GM19328 (cell line): ENCODE results near the gene UPK3BL1.
"Not testable (repeated sequence)": the region's sequence is repeated elsewhere in the genome, so short reads cannot be mapped to it uniquely, and the experiment has no call there.

Source experiments
- ATAC-seq: cut with Tn5 transposase; IDR thresholded peaks from one replicate; pipeline ENCODE4 v1.9.1; 2021; ENCODE audit warnings: mild to moderate bottlenecking, moderate library complexity; ENCODE audit not compliant: unreplicated experiment

The UPK3BL1 gene, protein sequence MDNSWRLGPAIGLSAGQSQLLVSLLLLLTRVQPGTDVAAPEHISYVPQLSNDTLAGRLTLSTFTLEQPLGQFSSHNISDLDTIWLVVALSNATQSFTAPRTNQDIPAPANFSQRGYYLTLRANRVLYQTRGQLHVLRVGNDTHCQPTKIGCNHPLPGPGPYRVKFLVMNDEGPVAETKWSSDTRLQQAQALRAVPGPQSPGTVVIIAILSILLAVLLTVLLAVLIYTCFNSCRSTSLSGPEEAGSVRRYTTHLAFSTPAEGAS

DNA sequence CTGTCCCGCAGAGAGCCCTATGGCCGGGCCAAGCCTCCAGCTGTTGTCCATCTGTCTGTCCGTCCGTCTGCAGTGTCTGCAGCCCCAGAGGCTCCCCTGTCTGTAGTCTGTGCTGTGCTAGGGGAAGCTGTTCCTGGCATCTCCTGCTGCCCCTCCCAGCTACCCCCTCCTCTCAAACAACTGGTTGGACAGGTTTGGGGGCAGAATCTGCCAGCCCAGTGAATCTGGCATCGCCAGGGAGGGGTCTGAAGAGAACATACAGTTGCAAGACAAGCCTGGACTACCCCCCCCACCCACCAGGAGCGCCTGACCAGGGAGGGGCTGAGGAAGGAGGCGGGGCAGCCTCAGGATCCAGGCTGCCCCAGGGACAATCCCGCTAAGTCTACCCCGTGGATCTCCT is at the start of gene UPK3BL1:
Gene UPK3BL1, minus strand, starts transcription at position 101 of the 400 bp plus-strand sequence. Its CDS starts 50 bp downstream, at position 51.
- ATAC-seq: not testable (repeated sequence)

DNA sequence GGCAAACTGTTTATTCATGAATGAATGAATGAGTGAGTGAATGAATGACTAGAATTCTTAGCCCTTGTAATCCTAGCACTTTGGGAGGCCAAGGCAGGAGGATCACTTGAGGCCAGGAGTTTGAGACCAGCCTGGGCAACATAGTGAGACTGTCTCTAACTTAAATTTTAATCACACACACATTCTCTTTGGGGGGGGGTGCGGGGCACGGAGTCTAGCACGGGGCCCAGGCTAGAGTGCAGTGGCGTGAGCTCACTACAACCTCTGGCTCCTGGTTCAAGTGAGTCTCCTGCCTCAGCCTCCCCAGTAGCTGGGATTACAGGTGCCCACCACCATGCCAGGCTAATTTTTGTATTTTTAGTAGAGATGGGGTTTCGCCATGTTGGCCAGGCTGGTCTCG is 48.0 kb upstream of the UPK3BL1 start:
- ATAC-seq: not testable (repeated sequence)

DNA sequence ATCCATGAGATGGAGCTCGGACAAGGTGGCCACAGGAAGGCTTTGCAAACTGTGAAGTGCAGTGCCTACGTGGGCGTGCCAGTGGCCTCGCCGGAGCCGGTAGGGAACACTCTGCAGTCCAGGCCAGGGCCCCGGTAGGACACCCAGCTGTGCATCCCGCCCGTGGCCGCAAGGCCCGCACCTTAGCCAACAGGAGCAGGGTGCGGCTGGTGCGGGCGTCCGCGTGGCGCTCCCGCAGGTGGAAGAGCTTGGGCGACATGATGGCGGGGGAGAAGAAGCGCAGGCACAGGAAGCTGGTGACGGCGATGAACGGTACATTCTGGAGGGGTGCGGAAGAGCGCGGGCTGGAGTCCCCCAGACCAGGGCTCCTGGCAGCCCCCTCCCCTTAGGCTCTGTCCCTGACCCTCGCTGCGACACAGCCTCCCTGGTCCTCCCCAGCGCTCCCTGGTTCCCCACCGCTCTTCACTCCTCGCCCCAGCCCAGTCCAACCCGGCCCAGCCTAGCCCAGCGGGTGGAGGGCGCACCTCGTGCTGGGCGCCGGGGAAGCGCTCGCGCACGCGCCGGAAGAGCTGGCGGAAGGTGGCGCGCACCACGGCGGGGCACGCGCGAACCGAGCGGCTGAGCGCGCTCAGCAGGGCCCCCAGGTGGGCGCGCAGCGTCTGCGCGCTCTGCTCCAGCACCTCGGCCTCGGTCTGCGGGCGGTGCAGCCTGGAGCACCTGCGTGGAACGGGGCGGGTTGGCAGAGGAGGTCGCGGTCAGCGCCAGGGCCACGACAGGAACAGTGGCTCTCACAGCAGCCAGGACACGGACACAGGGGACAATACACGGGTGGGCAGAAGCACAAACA is 47.1 kb upstream of the UPK3BL1 start:
- ATAC-seq: peak; percentile 74

DNA sequence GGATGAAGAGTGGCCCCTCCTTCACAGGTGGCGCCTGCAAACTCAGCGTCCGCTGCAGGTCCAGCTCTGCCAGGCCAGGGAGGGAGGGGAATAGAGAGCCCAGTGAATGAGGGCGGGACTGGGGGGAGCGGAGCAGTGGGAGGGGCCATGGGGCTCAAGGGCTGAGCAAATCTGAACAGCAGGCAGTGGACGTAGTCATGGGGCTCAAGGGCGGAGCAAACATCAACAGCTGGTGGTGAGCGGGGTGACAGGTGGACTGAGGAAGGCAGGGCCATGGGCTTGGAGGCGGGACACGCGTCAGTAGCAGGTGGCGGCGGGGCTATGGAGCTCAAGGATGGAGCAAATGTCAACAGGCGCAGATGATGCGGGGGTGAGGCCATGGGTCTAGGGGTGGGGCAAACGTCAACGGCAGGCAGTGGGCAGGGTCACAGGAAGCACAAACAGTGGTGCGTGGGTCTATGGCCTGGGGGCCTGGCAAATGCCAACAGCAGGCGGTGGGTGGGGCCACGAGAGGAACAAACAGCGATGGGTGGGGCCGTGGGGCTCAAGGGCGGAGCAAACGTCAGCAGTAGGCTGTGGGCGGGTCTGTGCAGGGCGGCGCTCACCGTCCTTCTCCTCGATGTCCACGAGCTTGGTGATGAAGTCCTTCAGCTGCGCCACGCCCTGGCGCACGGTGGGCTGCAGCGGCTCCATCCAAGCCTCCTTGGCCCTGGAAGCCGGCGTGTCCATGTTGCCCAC is 45.9 kb upstream of the UPK3BL1 start:
- peak; percentile 47 for ATAC-seq

DNA sequence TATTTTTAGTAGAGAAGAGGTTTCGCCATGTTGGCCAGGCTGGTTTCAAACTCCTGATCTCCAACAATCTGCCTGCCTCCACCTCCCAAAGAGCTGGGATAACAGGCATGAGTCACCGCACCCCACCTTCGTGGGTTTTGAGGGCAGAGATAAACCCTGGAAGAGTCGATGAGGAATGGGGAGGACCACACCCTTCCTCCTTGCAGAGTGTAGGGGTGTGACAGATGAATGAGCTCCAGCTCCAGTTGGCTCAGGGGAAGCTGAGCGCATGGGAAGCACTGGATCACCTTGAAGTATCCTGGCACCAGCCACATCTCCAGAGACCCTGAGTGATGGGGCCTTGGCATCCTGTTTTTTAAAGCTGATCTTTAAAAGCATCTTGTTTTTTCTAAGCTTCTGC is 40.0 kb upstream of the UPK3BL1 start:
- ATAC-seq: not testable (repeated sequence)

DNA sequence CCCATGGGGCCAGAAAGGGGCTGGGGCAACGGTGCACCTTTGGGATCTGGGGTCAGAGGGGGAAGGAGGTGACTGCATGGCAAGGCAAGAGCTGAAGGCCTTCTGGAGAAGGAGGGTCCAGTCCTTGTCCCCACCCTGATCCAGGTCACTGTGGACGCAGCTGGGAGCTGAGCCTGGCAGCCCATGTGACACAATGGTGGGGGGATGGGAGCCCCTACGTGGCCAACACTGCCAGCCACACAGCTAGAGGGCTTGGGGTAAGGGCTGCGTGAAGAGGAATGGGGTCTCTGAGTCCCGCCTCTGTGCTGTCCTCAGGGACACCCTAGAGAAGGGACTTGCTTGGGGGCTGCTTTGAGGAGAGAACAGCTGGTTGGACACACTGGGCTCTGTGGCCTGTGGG is 38.2 kb upstream of the UPK3BL1 start:
- not testable (repeated sequence) for ATAC-seq

DNA sequence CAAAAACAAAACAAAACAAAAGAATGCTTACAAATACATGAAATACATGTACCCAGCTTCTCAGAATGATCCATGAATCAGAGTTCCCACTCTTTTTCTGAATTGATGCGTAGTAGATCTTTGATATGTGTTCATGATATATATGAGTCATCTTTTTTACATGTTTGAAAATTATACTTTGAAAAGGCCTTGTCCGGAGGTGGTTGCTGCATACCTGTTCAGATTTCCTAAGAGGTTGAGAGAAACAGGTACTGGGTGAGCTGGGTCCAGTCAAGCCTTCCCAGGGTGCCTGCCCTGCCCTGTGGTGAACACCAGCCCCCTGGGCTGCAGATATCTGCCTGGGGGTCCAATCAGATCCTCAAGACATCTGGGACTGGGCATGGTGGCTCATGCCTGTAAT is 33.0 kb upstream of the UPK3BL1 start:
- ATAC-seq: not testable (repeated sequence)

DNA sequence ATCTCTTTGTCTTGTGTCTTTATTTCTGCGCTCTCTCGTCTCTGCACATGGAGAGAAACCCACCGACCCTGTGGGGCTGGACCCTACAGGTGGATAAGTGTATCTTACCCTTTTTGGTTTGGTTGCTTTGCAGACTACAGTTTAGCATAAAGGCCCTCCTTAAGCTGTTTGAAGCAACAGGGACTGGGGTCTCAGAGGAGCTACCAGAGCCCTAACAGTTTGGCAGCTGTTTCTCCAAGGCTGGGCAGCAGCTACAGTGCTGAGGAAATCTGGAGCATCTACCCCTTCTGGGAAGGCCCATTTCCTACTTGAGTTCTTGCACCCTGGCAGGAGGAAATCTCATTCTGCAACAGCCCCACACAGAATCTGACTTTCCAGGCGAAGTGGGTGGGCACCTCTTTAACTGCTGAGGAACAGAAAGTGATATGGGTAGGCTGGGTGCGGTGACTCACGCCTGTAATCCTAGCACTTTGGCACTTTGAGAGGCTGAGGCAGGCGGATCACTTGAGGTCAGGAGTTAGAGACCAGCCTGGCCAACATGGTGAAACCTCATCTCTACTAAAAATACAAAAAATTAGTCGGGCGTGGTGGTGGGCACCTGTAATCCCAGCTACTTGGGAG is 31.0 kb upstream of the UPK3BL1 start:
- not testable (repeated sequence) for ATAC-seq

DNA sequence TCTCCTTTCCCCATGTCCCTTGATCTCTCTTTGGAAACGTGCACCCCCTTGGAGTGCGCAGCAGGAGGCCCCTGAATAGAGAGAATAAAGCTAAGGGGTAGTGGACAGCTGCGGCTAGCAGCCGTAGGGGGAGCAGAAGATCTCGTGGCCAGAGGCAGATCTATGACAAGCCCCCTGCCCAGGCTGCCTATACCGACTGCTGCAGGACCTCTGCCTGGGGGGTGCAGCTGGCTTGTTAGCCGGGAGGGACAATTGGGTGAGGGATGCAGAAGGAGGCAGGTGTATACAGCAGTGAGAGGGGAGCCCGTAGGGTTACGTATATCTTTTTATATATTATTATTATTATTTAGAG is 29.3 kb upstream of the UPK3BL1 start:
- ATAC-seq: peak; percentile 32

DNA sequence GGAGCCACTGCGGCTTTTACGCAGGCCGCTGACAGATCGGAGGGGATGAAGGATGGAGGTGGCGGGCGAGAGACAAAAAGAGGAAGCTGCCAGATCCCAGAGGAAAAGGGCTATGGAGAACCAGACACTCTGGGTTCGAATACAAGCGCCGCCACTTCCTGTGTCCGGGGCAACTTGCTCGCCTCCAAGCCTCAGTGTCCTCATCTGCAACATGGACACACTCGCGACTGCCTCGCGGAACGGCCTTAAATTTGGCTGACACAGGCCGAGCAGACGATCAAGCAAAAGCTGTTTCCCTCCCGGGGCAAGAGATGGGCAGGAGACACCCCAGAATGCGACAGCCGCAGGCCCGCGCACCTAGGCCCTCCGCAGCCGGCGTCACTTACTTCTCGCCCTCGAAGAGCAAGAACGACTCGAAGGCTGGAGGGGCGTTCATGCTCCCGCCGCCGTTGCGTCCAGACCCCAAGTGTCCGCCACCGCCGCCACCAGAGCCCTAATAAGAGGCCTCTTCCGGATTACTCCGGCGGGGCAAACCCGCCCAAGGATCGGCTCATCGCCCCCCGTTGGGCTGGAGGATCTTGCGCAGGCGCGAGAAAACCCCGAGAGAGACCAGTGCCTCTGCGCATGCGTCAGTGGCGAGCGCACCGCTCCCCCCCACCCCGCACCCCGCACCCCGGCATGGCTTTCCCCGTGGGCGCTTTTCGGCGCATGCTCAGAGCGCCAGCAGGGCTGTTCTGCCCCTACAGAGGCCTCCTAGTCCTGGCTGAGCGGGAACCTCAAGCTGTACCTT is 28.8 kb upstream of the UPK3BL1 start, which contains the start of gene POLR2J2:
Gene POLR2J2, minus strand, starts transcription at position 498 of the 790 bp plus-strand sequence. Its CDS starts 62 bp downstream, at position 436.
- ATAC-seq: peak; percentile 52

DNA sequence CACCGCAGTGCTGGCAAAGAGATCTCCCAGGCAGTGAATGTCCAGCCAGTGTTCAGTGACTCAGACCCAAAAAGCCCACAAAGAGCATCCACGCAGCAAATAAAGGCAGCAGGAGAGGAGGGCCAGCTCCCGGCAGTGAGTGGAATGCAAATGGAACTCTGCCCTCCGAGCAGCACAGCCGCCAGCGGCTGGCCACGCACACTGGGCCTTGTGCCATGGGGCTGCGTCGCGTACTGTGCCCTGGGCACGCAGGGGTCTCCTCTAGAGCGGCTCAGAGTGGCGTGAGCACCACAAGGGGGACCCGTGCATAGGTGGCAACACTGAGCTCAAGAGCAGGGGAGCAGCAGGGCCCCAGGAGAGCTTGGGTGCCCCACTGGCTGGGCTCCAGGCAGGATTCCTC is 24.9 kb upstream of the UPK3BL1 start:
- not testable (repeated sequence) for ATAC-seq

DNA sequence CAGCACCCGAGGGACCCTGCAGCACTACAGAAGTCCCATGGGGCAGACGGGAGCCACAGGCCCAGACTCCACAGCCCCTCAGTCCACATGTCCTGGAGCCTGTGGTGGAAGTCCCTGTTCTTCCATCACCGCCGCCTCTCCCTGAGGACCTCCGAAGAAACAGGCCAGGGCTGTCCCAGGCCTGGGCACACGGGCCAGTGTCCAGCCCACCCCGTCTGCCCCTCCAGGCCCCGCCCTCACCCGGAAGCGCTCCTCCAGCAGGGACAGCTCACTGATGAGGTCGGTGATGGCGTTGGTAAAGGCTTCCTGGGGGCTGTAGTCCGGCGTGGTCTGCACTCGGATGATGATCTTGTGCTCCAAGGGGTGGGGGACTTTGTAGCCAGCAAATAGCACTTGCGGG is 24.3 kb upstream of the UPK3BL1 start:
- not testable (repeated sequence) for ATAC-seq

DNA sequence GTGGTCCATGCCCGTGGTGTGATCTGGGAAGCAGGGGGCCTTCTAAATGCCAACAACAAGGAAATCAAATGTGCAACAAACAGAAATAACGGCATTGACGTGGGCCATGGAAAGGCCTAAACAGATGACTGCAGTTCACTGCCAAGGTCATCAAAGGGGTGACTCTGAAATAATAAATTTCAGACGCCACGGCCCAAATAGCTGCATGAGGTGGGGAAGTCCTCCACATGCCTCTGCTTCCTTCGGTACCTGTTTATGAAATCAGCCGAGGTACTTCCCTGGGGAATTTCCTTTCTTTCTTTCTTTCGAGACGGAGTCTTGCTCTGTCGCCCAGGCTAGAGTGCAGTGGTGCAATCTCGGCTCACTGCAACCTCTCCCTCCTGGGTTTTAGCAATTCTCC is 22.2 kb upstream of the UPK3BL1 start:
- ATAC-seq: not testable (repeated sequence)

DNA sequence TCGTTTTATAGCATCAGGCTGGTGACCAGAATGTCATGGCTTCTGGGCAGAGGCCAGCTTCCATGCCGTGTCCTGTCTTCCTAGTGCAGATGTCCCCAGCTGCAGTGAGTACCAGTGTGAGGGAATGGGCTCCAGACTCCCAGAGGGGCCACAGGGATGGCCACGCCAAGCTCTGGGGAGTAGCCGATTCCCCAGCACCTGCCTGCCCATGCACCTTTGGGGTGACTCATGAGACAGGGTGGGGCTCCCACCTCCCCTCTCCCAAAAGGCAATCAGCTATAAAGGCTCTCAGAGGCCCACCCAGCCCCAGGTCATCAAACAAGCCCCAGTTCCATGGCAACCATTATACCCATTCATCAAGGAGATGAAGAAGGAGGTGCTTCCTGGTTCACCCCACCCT is 7.3 kb upstream of the UPK3BL1 start, which contains the start of gene SPDYE2B:
Gene SPDYE2B, plus strand, starts transcription at position 396 of the 400 bp plus-strand sequence. CDS start 2,030 bp downstream, outside the sequence.
- not testable (repeated sequence) for ATAC-seq

DNA sequence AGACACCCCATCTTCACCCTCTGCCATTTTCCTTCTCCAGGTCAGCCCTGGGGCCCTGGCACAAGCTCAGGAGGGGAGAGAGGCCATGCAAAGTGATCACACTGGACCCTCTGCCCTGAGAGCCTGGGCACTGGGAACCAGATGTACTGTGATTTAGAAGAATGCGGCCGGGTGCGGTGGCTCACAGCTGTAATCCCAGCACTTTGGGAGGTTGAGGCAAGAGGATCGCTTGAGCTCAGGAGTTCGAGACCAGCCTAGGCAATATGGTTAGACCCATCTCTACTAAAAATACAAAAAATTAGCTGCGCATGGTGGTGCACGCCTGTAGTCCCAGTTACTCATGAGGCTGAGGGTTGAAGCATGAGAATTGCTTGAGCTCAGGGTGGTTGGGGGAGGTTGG is 5.2 kb upstream of the UPK3BL1 start:
- ATAC-seq: not testable (repeated sequence)

DNA sequence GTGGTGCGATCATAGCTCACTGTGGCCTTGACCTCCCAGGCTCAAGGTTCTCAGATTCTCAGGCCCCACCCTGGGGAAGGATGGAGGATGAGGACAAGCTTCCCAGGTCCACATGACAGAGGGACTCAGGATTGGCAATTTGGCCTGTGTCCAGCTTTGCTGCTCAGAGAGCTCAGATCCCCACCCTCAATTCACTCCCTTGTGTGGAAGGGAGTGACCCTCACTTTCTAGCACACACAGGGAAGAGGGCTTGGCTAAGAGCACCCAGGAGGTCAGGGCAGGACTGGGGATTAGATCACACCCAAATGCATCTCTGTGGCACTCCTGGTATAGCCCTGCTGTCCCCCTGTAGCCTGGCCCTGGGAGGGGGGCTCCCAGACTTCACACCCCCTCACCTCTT is 813 bp upstream of the UPK3BL1 start:
- not testable (repeated sequence) for ATAC-seq

DNA sequence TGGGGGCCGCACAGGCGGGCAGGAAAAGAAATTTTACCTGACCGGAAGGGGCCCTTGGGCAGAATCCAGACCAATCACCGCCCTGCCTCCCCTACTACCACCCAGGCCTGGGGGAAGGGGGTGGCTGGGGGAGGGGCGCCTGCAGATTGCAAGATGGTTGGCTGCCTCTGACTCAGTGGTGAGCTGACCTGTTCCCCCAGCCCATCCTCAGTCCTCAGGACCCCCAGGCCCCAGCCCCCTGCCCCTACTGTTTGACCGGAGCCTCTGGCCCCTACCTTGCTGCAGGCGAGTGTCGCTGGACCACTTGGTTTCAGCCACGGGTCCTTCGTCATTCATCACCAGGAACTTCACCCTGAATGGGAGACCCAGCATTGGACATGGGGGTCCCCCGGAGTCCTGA is 3.7 kb downstream of the UPK3BL1 start:
- ATAC-seq: not testable (repeated sequence)

DNA sequence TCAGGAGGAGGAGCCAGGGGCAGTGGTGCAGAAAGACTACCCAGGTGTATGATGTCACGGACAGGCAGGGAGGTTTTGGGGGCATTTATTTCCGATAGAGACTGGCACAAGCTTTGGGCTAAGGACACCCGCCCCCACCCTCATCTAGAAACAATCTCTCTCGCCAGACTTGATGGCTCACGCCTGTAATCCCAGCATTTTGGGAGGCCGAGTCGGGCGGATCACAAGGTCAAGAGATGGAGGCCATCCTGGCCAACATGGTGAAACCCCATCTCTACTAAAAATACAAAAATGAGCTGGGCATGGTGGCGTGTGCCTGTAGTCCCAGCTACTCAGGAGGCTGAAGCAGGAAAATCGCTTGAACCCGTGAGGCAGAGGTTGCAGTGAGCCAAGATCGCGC is 5.6 kb downstream of the UPK3BL1 start:
- not testable (repeated sequence) for ATAC-seq

DNA sequence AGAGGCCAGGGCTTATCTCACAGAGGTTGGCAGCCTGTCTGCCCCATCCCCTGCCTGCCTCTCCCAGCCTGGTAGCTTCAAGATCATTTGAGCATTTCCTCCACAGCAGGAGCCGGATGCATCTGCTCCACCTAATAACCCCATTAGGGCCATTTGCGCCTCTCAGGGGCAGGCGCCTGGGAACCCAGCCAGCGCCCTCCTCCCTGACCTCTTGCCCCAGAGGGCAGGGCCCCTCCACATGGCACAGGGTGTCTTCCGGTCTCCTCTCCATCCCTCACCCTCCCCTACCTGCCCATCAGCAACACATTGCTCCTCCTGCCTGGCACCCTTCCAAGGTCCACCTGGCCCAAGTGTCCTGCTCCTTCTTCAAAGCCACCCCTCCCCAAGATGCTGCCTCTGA is 7.2 kb downstream of the UPK3BL1 start:
- not testable (repeated sequence) for ATAC-seq

DNA sequence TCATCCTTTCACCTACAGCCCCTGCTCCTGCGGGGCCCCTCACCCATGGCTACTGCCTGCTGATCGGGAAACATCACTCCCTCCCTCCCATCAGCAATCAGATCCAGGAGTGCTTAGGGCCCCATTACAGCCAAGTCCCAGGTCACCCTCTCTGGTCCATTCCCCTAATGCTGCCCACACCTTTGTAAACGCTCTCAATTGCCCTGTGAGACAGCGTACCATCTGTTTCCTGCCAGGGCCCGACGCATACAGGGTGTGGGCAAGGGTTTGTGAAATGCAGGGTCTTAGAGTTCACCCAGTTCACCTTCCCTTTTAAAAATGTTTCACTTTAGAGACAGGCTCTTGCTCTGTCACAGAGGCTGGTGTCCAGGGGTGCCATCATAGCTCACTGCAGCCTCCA is 8.3 kb downstream of the UPK3BL1 start:
- ATAC-seq: not testable (repeated sequence)
